HG02884 (cell line): ENCODE measurements around the gene FBL.
"Not testable (repeated sequence)": the region's sequence is repeated elsewhere in the genome, so short reads cannot be mapped to it uniquely, and the experiment has no call there.

ENCODE experiments used
- ATAC-seq: cut with Tn5 transposase; IDR thresholded peaks from one replicate; pipeline ENCODE4 v1.9.1; 2021; ENCODE audit warnings: mild to moderate bottlenecking, moderate library complexity; ENCODE audit not compliant: unreplicated experiment

The FBL gene

GRCh38 chr19:39877488-39877887 is 31.3 kb upstream of the FBL start:
- not testable (repeated sequence) for ATAC-seq

GRCh38 chr19:39876486-39876885 is 30.3 kb upstream of the FBL start:
- ATAC-seq = not testable (repeated sequence)

DNA sequence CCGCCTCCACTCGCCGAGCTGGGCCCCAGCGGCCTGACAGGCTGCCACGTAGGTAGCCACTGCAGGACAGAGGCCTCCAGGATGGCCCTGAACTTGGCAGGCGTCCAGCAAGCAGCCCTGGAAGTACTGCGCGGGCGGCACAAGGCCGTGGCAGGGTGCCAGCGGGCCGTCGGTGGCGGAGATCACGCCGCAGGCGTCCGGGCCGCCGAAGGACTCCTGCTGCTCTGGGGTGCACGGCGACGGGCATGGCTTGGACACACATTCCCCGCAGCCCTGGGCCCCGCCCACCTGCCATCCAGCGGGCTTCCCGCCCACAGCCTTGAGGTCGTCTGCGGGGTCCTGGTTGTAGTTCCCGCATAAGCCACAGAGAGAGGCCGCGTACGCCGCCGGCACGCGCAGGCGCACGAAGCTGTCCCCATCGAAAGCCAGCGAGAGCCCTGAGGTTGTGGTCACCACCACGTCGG is 29.3 kb upstream of the FBL start:
- ATAC-seq = not testable (repeated sequence)

- no peak for ATAC-seq
Measured at GRCh38 chr19:39874404-39874803, 28.2 kb upstream of the FBL start.

DNA sequence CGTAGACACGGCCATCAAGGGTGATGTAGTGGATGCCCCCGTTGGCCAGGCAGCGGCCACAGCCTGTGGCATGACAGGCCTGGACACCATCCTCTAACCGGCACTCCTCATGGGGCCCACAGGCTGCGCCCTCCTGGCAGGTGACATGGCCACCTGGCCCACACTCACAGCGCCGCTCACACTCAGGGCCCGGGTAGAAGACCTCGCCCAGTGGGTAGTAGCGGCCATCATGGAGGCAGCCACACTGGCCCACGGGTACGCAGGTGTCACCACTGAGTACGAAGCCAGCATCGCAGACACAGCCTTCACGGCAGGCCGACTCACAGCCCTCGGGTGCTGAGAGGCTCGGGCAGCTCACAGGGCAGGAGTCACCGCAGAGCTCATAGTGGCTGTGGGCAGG is 27.2 kb upstream of the FBL start:
- ATAC-seq = no peak

DNA sequence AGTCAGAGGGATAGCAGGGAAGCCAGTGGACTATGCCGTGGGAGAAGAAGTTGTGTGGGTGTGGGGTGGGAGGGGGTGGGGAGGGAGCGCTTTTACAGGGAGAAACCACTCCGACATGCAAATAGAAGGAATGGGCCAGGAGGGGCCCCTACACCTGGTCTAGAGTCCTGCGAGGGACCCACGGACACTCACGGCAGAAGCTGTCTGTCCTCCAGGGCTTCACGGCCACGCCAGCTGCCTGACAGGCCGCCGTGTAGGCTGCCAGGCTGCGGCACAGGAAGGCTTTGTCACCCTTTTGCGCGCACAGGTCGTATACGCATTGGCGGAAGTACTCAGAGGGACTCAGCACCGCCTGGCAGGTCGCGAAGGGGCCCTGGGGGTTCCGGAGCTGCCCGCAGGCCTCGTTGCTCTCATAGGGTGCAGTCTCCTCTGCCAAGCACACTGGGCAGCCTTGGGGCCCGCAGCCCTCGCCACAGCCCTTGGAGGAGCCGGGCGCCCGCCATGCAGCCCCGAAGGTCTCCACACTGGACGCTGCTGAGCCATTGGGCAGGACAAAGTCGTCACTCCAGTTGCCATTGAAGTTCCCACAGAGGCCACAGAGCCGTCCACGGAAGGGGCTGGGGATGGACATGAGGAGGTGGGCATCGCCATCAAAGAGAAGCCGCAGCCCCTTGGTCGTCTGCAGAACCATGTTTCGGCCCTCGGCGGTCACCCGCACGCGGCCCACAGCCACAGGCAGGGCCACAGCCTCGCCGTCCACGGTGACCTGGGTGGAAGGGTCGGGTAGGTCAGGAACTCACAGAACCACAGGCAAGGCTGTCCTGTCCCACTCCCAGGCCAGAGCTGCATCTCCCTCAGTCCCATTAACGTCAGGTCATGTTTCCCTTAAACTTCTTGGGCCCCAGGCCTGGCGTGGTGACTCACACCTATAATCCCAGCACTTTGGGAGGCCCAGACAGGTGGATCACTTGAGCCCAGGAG is 26.0 kb upstream of the FBL start:
- ATAC-seq = no peak

DNA sequence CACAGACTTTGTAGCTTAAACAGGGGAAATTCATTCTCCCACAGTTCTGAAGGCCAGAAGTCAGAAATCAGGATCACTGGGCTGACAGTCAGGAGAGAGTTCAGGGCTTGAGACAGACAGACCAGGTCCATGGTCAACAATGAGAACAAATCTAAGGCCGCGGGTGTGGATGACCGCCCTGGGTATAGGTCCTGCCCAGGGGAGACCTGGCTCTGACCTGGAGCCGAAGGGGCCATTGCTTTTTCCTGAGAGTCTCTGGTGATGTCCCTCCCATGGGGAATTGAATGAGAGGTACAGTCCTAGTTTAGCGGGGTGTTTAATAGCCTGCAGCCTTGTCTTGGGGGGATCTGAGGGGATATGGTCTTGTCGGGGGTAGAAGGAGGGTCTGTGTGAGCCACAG is 25.2 kb upstream of the FBL start:
- no peak for ATAC-seq

DNA sequence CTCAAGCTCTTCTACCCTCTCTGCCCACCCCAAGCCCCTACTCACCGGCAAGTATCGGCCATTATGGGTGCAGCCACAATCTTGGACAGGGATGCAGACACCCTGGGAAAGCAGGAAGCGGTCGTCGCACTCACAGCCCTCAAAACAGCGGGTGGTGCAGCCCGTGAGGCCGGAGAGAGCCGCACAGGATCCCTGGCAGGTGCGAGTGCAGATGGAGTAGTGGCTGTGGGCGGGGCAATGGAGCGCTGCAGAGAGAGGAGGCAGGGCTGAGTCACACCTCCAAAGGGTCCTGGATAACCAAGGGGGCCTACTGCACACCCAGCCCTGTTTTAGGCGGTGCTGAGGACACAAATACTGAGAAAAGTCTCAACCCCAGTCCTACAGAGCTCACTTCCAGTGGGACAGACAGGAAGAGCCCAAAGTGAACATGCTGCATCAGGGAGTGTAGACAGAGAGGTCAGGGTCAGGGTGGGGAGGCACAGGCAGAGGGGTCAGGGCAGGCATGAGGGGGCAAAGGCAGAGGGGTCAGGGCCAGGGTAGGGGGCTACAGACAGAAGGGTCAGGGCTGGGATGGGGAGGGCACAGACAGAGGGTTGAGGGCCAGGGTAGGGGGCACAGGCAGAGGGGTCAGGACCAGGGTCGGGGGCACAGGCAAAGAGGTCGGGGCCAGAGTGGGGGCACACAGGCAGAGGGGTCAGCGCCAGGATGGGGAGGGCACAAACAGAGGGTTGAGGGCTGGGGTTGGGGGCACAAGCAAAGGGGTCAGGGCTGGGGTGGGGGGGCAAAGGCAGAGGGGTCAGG is 24.2 kb upstream of the FBL start:
- no peak for ATAC-seq

GRCh38 chr19:39867952-39868351 is 21.8 kb upstream of the FBL start:
- no peak for ATAC-seq

- ATAC-seq = no peak
Measured at GRCh38 chr19:39867133-39867532, 21.0 kb upstream of the FBL start.

- no peak for ATAC-seq
Measured at GRCh38 chr19:39865953-39866352, 19.8 kb upstream of the FBL start.

DNA sequence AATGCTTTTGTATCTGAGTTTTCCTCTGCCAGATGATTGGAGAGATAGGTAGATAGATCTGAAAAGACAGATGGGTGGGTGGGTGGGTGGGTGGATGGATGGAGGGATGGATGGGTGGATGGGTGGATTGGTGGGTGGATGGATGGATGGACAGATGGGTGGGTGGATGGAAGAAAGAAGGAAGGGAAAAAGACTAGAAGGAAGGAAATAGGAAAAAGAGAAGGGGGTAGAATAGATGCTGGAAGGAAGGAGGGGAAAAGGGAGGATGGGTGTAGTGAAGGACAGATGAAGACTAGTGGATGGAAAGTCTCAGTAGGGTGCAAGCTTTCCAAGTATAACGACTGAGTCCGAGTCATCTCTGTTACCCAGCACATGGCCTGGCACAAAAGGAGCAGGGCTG is 19.0 kb upstream of the FBL start:
- no peak for ATAC-seq

- no peak for ATAC-seq
Measured at GRCh38 chr19:39864118-39864517, 17.9 kb upstream of the FBL start.

GRCh38 chr19:39858541-39858940 is 12.4 kb upstream of the FBL start:
- no peak for ATAC-seq

DNA sequence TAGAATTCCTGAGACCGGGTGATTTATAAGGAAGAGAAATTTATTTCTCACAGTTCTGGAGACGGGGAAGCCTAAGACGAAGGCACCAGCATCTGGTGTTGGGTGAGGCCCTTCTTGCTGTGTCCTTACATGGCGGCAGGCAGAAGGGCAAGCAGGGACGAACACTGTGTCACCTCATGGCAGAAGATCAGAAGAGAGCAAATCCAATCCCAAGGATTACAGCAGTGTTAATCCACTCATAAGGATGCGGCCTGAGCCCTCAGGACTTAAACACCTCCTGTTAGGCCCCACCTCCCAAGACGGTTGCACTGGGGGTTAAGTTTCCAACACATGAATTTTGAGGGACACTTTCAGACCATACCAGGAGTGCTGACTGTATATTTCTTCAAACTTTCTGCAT is 6.7 kb upstream of the FBL start:
- ATAC-seq = no peak

GRCh38 chr19:39850892-39851291 is 4.7 kb upstream of the FBL start:
- ATAC-seq = no peak

DNA sequence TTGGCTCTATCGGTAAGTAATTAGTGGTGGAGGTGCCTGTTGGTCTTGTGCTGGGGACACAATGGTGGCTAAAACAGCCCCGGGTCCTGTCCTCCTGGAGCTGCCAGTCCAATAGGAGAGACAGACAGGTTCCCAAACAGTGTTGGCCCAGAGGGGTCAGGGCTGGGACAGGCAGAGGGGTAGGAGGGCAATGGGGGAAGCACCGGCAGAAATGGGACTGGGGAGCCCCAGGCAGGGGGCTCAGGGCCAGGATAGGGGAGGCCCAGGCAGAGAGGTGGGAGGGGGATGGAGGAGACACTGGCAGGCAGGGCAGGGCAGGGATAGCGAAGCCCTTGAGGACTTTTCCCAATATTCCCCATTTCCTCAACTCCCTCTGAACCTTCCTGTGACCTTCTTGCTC is 2.2 kb upstream of the FBL start:
- ATAC-seq = no peak

DNA sequence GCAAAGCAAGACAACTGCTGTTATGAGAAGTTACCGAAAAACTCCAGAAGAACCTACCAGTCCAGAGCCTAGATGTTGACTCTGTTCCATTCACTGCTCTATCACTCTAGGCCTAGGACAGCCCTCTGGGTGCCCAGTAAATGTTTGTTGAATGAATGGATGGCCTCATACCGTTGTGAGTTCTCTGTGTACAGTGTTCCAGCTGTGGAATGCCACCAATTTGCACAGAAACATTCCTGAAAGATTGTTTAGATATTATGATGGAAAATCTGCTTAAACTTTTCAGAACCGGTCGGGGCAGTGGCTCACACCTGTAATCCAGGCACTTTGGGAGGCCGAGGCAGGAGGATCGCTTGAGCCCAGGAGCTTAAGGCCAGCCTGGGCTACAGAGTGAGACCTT is 1.3 kb upstream of the FBL start:
- ATAC-seq = no peak

DNA sequence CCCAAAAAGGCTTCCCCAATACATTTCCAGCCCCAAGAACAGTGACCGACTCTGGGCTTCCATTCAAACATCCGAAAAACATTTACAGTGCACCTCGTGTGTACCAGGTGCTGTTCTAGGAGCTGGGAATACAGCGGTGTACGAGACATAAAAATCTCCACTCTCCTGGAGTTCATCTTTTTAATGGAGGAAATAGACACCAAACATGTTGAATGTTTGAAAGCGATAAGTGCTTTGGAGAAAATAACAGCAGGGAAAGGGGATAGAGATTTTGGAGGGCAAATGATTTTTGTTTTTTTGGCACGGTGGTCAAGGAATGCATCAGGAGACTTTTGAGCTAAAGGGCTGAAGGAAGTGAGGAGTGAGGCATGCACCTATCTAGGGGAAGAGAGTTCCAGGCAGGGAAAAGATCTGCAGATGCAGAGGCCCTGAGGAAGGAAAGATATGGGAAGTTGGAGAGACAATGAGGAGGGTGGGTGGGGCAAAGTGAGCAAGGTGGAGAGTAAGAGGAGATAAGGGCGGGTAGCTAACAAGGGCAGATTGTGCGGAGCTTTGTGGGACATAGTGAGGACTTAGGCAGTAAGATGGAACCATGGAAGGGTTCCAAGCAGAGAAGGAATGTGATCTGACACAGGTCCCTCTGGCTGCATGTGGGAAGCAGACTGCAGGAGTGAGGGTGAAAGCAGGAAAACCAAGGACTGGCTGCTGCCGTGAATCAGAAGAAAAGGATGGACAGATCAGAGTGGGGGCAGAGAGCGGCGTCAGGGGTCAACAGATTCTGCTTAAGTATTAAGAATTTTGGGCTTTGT is 703 bp upstream of the FBL start:
- no peak for ATAC-seq

GRCh38 chr19:39845584-39845932 is 621 bp downstream of the FBL start:
- ATAC-seq = no peak

- no peak for ATAC-seq
Measured at GRCh38 chr19:39845172-39845571, 1.0 kb downstream of the FBL start.
